ENCODE measurements around the gene BRMS1L. TPM values are rescaled to one million over a fixed set of nuclear protein-coding genes. Genes with fewer than 3 reads are reported as not detected.

Gene BRMS1L
- total and polyA plus RNA-seq, 5 donors from 2014 or later: 3.1 to 13.3 (median 4.2) TPM

- H3K27me3 Mint-ChIP-seq: peaks cover 28% of the 10 kb centered on the region
- H3K9me3 ChIP-seq (ENCODE audit: control insufficient read depth in 2 of 2, low read length in 2 of 2): peaks cover 3 to 23% of the 10 kb centered on the region in 2 experiments
- no peak overlapping the region for H3K27ac ChIP-seq (ENCODE audit: insufficient read depth, low read length, poor library complexity, severe bottlenecking)
- H3K4me1 ChIP-seq (ENCODE audit: control insufficient read depth, insufficient read depth, low read length, poor library complexity, severe bottlenecking): no peaks in the 10 kb centered on the region
- no peaks in the 10 kb centered on the region for H3K36me3 ChIP-seq (ENCODE audit: control insufficient read depth, insufficient read depth, low read length)
- ATAC-seq (ENCODE audit: low read depth in 2 of 2): no peak
- DNase-seq: no peak
- H3K4me1 Mint-ChIP-seq: no peaks in the 10 kb centered on the region
- H3K27me3 ChIP-seq (ENCODE audit: control insufficient read depth, insufficient read depth, low read length): peaks cover 2% of the 10 kb centered on the region
- H3K27ac Mint-ChIP-seq: no peak overlapping the region
- no peak overlapping the region for H3K4me3 Mint-ChIP-seq
- H3K36me3 Mint-ChIP-seq: no peaks in the 10 kb centered on the region
- H3K9me3 Mint-ChIP-seq: peaks cover 6 to 39% (median 14%) of the 10 kb centered on the region in 7 donors
- no peak overlapping the region for H3K4me3 ChIP-seq (ENCODE audit: low read depth, low read length)
These were observed 71.5 kb downstream of the BRMS1L start for GRCh38 chr14:35897616-35898111.

DNA sequence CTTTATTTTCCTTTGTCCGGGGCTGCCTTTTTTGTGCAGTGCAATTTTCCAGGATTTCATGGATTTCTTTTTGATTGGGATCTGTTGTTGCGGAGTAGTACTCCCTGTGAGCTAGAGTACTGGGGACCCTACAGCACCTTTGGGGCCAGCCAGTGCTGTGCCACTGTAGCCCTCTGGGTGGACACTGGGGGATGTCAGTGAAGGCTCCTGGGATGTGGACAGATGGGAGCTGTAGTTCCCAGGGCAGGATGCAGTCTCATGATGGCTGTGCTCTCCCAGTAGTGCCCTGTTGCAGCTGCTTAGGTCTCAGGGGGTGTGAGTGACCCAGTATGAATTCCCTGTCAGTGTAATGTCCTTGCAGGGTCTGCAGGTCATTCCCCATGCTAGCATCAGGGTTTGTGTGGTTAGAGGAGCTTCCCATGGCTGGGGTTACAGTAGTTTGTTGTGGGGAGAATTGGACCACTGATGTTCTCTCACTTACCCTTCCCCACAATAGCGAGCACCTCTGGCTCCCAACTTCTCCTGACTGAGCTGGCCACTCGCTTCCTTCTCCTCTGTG lies 72.2 kb downstream of the BRMS1L start:
- Mint-ChIP-seq H3K4me1 (no peaks in the 10 kb centered on the region), H3K27ac (no peak overlapping the region), H3K9me3 (peaks cover 6 to 36% (median 13%) of the 10 kb centered on the region in 7 donors), H3K4me3 (no peak overlapping the region), H3K27me3 (peaks cover 26% of the 10 kb centered on the region), H3K36me3 (no peaks in the 10 kb centered on the region)
- Histone ChIP-seq H3K9me3 (ENCODE audit: control insufficient read depth in 2 of 2, low read length in 2 of 2) (peaks cover 3 to 23% of the 10 kb centered on the region in 2 experiments), H3K36me3 (ENCODE audit: control insufficient read depth, insufficient read depth, low read length) (no peaks in the 10 kb centered on the region), H3K27ac (ENCODE audit: insufficient read depth, low read length, poor library complexity, severe bottlenecking) (no peak overlapping the region), H3K4me3 (ENCODE audit: low read depth, low read length) (no peak overlapping the region), H3K27me3 (ENCODE audit: control insufficient read depth, insufficient read depth, low read length) (peaks cover 2% of the 10 kb centered on the region), H3K4me1 (ENCODE audit: control insufficient read depth, insufficient read depth, low read length, poor library complexity, severe bottlenecking) (no peaks in the 10 kb centered on the region)
- no peak for ATAC-seq (ENCODE audit: low read depth in 2 of 2)
- no peak for DNase-seq

- Mint-ChIP-seq H3K27ac (no peak overlapping the region), H3K4me1 (no peaks in the 10 kb centered on the region), H3K9me3 (peaks cover 3 to 15% (median 6%) of the 10 kb centered on the region in 7 donors), H3K27me3 (peaks cover 10% of the 10 kb centered on the region), H3K36me3 (no peaks in the 10 kb centered on the region), H3K4me3 (no peak overlapping the region)
- ATAC-seq (ENCODE audit: low read depth in 2 of 2) (no peak), DNase-seq (no peak)
- Histone ChIP-seq H3K4me3 (ENCODE audit: low read depth, low read length) (no peak overlapping the region), H3K4me1 (ENCODE audit: control insufficient read depth, insufficient read depth, low read length, poor library complexity, severe bottlenecking) (no peaks in the 10 kb centered on the region), H3K36me3 (ENCODE audit: control insufficient read depth, insufficient read depth, low read length) (no peaks in the 10 kb centered on the region), H3K27ac (ENCODE audit: insufficient read depth, low read length, poor library complexity, severe bottlenecking) (no peak overlapping the region), H3K9me3 (ENCODE audit: control insufficient read depth in 2 of 2, low read length in 2 of 2) (peaks cover 3 to 12% of the 10 kb centered on the region in 2 experiments), H3K27me3 (ENCODE audit: control insufficient read depth, insufficient read depth, low read length) (no peaks in the 10 kb centered on the region)
These were observed 74.6 kb downstream of the BRMS1L start for GRCh38 chr14:35900741-35901140.

DNA sequence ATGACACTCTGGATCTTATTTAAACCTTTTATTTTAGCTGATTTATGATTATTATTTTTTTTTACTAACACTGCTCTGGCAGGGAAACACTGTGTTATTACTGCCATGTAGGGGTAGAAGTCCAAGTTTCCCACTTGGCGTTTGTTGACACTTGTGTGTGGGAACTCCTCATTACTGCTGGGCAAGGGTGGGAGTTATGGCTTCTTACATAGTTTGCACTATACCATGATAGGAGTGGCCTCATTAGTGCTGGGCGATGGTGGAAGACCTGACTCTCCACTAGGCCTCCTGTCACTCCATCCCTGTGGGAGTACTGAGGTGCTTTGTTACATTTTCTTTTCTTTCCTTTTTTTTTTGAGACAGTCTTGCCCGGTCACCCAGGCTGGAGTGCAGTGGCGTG lies 83.5 kb downstream of the BRMS1L start:
- no peak overlapping the region for H3K27ac ChIP-seq (ENCODE audit: insufficient read depth, low read length, poor library complexity, severe bottlenecking)
- ATAC-seq (ENCODE audit: low read depth in 2 of 2) (no peak), DNase-seq (no peak)
- H3K4me3 ChIP-seq (ENCODE audit: low read depth, low read length): no peak overlapping the region
- H3K27me3 ChIP-seq (ENCODE audit: control insufficient read depth, insufficient read depth, low read length): no peaks in the 10 kb centered on the region
- Mint-ChIP-seq H3K27ac (no peak overlapping the region), H3K9me3 (peaks cover 0 to 3% (median 0%) of the 10 kb centered on the region in 7 donors), H3K36me3 (no peaks in the 10 kb centered on the region), H3K4me3 (no peak overlapping the region), H3K27me3 (peaks cover 15% of the 10 kb centered on the region), H3K4me1 (no peaks in the 10 kb centered on the region)
- H3K9me3 ChIP-seq (ENCODE audit: control insufficient read depth in 2 of 2, low read length in 2 of 2): no peaks in the 10 kb centered on the region
- H3K36me3 ChIP-seq (ENCODE audit: control insufficient read depth, insufficient read depth, low read length): no peaks in the 10 kb centered on the region
- no peaks in the 10 kb centered on the region for H3K4me1 ChIP-seq (ENCODE audit: control insufficient read depth, insufficient read depth, low read length, poor library complexity, severe bottlenecking)

- DNase-seq (no peak), ATAC-seq (ENCODE audit: low read depth in 2 of 2) (no peak)
- Histone ChIP-seq H3K27ac (ENCODE audit: insufficient read depth, low read length, poor library complexity, severe bottlenecking) (no peak overlapping the region), H3K36me3 (ENCODE audit: control insufficient read depth, insufficient read depth, low read length) (no peaks in the 10 kb centered on the region), H3K9me3 (ENCODE audit: control insufficient read depth in 2 of 2, low read length in 2 of 2) (no peaks in the 10 kb centered on the region), H3K4me3 (ENCODE audit: low read depth, low read length) (no peak overlapping the region), H3K4me1 (ENCODE audit: control insufficient read depth, insufficient read depth, low read length, poor library complexity, severe bottlenecking) (no peaks in the 10 kb centered on the region), H3K27me3 (ENCODE audit: control insufficient read depth, insufficient read depth, low read length) (no peaks in the 10 kb centered on the region)
- Mint-ChIP-seq H3K9me3 (peaks cover 0 to 3% (median 0%) of the 10 kb centered on the region in 7 donors), H3K4me3 (no peak overlapping the region), H3K27ac (no peak overlapping the region), H3K4me1 (no peaks in the 10 kb centered on the region), H3K36me3 (no peaks in the 10 kb centered on the region), H3K27me3 (peaks cover 15% of the 10 kb centered on the region)
These were observed 84.1 kb downstream of the BRMS1L start for GRCh38 chr14:35910191-35910590.

GRCh38 chr14:35911097-35911496 lies 85.0 kb downstream of the BRMS1L start:
- Histone ChIP-seq H3K9me3 (ENCODE audit: control insufficient read depth in 2 of 2, low read length in 2 of 2) (no peaks in the 10 kb centered on the region), H3K27me3 (ENCODE audit: control insufficient read depth, insufficient read depth, low read length) (no peaks in the 10 kb centered on the region), H3K27ac (ENCODE audit: insufficient read depth, low read length, poor library complexity, severe bottlenecking) (no peak overlapping the region), H3K36me3 (ENCODE audit: control insufficient read depth, insufficient read depth, low read length) (no peaks in the 10 kb centered on the region), H3K4me1 (ENCODE audit: control insufficient read depth, insufficient read depth, low read length, poor library complexity, severe bottlenecking) (no peaks in the 10 kb centered on the region), H3K4me3 (ENCODE audit: low read depth, low read length) (no peak overlapping the region)
- DNase-seq (no peak), ATAC-seq (ENCODE audit: low read depth in 2 of 2) (no peak)
- Mint-ChIP-seq H3K4me1 (no peaks in the 10 kb centered on the region), H3K9me3 (peaks cover 0 to 3% (median 0%) of the 10 kb centered on the region in 7 donors), H3K36me3 (no peaks in the 10 kb centered on the region), H3K4me3 (no peak overlapping the region), H3K27me3 (peaks cover 15% of the 10 kb centered on the region), H3K27ac (no peak overlapping the region)

- H3K9me3 ChIP-seq (ENCODE audit: control insufficient read depth in 2 of 2, low read length in 2 of 2): peaks cover 0 to 4% of the 10 kb centered on the region in 2 experiments
- no peak overlapping the region for H3K27ac ChIP-seq (ENCODE audit: insufficient read depth, low read length, poor library complexity, severe bottlenecking)
- H3K9me3 Mint-ChIP-seq: peaks cover 2 to 12% (median 4%) of the 10 kb centered on the region in 7 donors
- no peaks in the 10 kb centered on the region for H3K36me3 Mint-ChIP-seq
- no peaks in the 10 kb centered on the region for H3K4me1 ChIP-seq (ENCODE audit: control insufficient read depth, insufficient read depth, low read length, poor library complexity, severe bottlenecking)
- peaks cover 2% of the 10 kb centered on the region for H3K27me3 ChIP-seq (ENCODE audit: control insufficient read depth, insufficient read depth, low read length)
- no peaks in the 10 kb centered on the region for H3K4me1 Mint-ChIP-seq
- H3K27me3 Mint-ChIP-seq: peaks cover 12% of the 10 kb centered on the region
- no peak overlapping the region for H3K27ac Mint-ChIP-seq
- H3K36me3 ChIP-seq (ENCODE audit: control insufficient read depth, insufficient read depth, low read length): no peaks in the 10 kb centered on the region
- DNase-seq (no peak), ATAC-seq (ENCODE audit: low read depth in 2 of 2) (no peak)
- no peak overlapping the region for H3K4me3 Mint-ChIP-seq
- no peak overlapping the region for H3K4me3 ChIP-seq (ENCODE audit: low read depth, low read length)
These were observed 89.0 kb downstream of the BRMS1L start for GRCh38 chr14:35915185-35915584.

DNA sequence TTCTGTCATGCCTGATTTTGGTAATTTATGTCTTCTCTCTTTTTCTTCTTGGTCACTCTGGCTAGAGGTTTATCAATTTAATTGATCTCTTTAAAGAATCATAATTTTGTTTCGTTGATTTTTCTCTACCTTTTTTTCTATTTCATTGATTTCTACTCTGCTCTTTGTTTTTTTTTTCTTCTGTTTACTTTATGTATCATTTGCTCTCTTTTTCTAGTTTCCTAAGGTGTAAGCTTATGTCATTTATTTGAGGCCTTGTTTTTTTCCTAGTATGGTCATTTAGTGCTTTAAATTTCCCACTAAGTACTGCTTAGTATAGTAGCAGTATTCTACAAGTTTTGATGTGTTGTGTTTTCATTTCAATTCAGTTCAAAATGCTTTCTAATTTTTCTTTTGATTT lies 89.6 kb downstream of the BRMS1L start:
- DNase-seq (no peak), ATAC-seq (ENCODE audit: low read depth in 2 of 2) (no peak)
- peaks cover 2% of the 10 kb centered on the region for H3K27me3 ChIP-seq (ENCODE audit: control insufficient read depth, insufficient read depth, low read length)
- H3K4me3 Mint-ChIP-seq: no peak overlapping the region
- no peaks in the 10 kb centered on the region for H3K36me3 ChIP-seq (ENCODE audit: control insufficient read depth, insufficient read depth, low read length)
- no peaks in the 10 kb centered on the region for H3K36me3 Mint-ChIP-seq
- H3K9me3 ChIP-seq (ENCODE audit: control insufficient read depth in 2 of 2, low read length in 2 of 2): peaks cover 0 to 6% of the 10 kb centered on the region in 2 experiments
- peaks cover 12% of the 10 kb centered on the region for H3K27me3 Mint-ChIP-seq
- no peak overlapping the region for H3K27ac Mint-ChIP-seq
- H3K4me1 Mint-ChIP-seq: no peaks in the 10 kb centered on the region
- H3K27ac ChIP-seq (ENCODE audit: insufficient read depth, low read length, poor library complexity, severe bottlenecking): no peak overlapping the region
- peaks cover 2 to 12% (median 4%) of the 10 kb centered on the region in 7 donors for H3K9me3 Mint-ChIP-seq
- H3K4me1 ChIP-seq (ENCODE audit: control insufficient read depth, insufficient read depth, low read length, poor library complexity, severe bottlenecking): no peaks in the 10 kb centered on the region
- H3K4me3 ChIP-seq (ENCODE audit: low read depth, low read length): no peak overlapping the region

All from CD4-positive, CD25-positive, alpha-beta regulatory T cell (primary cell).